HL-60 (cell line): ENCODE measurements around the gene SDK1.

Experiments used
- CTCF ChIP-seq: IDR thresholded peaks from one replicate; pipeline ENCODE4 v1.5.1; 2011; ENCODE audit warnings: low read length, control low read depth, inconsistent platforms; ENCODE audit not compliant: insufficient read depth
- POLR2AphosphoS5 ChIP-seq: IDR thresholded peaks from 2 replicates; pipeline ENCODE4 v1.6.1; 2012; ENCODE audit warnings: low read depth

DNA sequence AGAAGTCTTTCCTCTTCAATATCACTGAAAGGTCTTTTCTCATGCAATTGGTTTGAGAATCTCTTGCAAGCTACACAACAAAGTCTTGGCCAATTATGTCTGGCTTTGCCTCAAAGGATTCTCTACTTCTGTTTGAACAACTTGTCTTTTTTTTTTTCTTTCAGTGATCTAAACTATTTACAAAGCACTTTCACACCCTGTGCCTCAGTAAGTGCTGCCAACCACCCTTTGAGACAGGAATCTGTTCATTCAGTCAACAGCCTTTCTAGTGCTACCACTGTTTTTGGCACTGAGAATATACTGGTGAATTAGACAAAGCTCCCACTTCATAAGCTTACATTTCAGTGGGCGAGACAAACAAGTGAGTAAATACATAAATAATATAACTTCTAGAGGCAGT is 26.9 kb upstream of the SDK1 start:
- no peak for TF ChIP-seq CTCF
- no peak for TF ChIP-seq POLR2AphosphoS5
